D721Med (cell line): ENCODE measurements around the gene OLFM2.

Source experiments
- DNase-seq: peaks from one replicate; pipeline ENCODE4 v3.0.0; 2011; ENCODE audit warnings: low spot score; ENCODE audit not compliant: insufficient read length
- FAIRE-seq: peaks from 2 replicates; lab custom pipeline; 2011; peaks lifted over from hg19 to GRCh38; lab: Jason Lieb, UNC
- CTCF ChIP-seq: IDR thresholded peaks from 2 replicates; pipeline ENCODE4 v1.5.1; 2012; ENCODE audit warnings: mild to moderate bottlenecking, control low read depth; ENCODE audit not compliant: insufficient read depth; ENCODE audit errors: missing control alignments

The OLFM2 gene

GRCh38 chr19:9875031-9875627 lies 61.2 kb downstream of the OLFM2 start:
- FAIRE-seq (no peak), DNase-seq (no peak)
- TF ChIP-seq CTCF = no peak

- no peak for TF ChIP-seq CTCF
- no peak for FAIRE-seq
- DNase-seq = no peak
These were observed 63.6 kb downstream of the OLFM2 start for GRCh38 chr19:9872618-9873242.

GRCh38 chr19:9871626-9872338 lies 64.5 kb downstream of the OLFM2 start:
- no peak for TF ChIP-seq CTCF
- no peak for DNase-seq
- FAIRE-seq = no peak

- FAIRE-seq = no peak
- no peak for TF ChIP-seq CTCF
- no peak for DNase-seq
These were observed 67.2 kb downstream of the OLFM2 start for GRCh38 chr19:9868983-9869617.

- no peak for TF ChIP-seq CTCF
- DNase-seq (no peak), FAIRE-seq (no peak)
These were observed 70.4 kb downstream of the OLFM2 start for GRCh38 chr19:9865732-9866501.

- DNase-seq (no peak), FAIRE-seq (no peak)
- TF ChIP-seq CTCF = no peak
These were observed 72.6 kb downstream of the OLFM2 start for GRCh38 chr19:9863759-9864158.
